NCI-H446 (cell line): ENCODE results near the gene BEND6.

ENCODE experiments used
- DNase-seq, 2 experiments: peaks; one replicate each; lab custom pipeline; 2025; lab: John Stamatoyannopoulos, UW

Gene BEND6, protein sequence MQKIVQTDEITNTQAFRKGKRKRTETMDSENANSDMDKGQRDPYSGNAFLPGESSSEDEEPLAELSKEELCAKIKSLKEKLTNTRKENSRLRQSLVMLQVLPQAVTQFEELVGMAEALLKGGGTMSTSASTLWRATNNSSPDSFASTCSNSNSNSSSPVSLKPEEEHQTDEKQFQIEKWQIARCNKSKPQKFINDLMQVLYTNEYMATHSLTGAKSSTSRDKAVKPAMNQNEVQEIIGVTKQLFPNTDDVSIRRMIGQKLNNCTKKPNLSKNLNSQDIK

GRCh38 chr6:56954403-56955170 lies at the start of gene BEND6:
BEND6 (plus strand) TSS chr6:56955107; CDS start chr6:56981811, 26,704 bp downstream.
- peak; percentile 90 to 98 for DNase-seq

- DNase-seq: no peak
Measured at GRCh38 chr6:56905378-56905777, 49.5 kb upstream of the BEND6 start.

DNA sequence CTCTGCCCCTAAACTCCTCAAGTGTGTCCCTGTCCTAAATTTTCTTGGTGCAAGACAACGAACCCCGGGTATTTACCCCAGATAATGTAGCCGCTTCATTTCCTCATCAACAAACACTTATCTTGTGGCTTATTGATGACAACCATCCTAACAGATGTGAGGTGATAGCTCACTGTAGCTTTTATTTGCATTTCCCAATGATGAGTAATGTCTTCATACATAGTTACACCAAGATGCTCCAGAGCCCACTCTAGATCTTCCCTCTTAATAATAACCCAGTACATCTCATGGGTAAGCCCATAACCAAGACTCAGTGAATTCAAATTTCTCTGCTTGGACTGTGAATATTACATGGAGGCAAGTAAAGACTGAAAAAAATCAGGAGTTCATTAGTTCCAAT lies 48.2 kb upstream of the BEND6 start:
- no peak for DNase-seq

DNA sequence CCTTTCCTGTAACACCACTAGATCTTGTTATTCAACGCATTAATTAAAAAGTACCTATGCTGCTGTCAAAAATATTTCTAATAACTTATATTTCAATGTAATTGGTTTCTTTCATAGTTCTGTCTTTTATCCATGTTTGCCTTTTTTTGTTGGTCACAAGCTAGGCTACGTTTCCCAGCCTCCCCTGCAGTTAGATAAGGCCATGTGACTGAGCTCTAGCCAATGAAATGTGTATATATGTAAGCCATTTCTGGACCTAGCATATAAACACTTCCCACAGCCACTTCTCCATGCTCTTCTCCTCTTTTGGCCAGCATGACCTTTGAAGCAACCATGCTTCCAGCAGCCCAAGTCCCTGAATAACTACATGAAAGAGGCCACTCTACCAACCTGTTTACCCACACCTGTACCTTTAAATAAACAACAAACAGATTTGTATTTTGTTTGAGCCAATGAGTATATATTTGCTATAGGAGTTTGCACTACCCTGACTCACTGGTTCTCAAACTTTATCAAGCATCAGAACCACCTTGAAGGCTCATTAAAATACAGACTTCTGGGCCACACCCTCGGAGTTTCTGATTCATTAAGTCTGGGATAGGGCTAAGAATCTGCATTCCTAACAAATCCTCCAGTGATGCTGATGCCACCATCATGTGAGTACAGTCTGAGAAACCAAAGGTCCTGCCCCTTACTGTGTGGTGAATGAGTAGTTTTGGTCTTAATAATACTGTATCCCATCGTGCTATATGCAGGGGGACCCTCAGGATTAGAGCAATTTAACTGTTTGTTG lies 45.6 kb upstream of the BEND6 start:
- no peak for DNase-seq

- DNase-seq: no peak
Measured at GRCh38 chr6:56911847-56912246, 43.1 kb upstream of the BEND6 start.

DNA sequence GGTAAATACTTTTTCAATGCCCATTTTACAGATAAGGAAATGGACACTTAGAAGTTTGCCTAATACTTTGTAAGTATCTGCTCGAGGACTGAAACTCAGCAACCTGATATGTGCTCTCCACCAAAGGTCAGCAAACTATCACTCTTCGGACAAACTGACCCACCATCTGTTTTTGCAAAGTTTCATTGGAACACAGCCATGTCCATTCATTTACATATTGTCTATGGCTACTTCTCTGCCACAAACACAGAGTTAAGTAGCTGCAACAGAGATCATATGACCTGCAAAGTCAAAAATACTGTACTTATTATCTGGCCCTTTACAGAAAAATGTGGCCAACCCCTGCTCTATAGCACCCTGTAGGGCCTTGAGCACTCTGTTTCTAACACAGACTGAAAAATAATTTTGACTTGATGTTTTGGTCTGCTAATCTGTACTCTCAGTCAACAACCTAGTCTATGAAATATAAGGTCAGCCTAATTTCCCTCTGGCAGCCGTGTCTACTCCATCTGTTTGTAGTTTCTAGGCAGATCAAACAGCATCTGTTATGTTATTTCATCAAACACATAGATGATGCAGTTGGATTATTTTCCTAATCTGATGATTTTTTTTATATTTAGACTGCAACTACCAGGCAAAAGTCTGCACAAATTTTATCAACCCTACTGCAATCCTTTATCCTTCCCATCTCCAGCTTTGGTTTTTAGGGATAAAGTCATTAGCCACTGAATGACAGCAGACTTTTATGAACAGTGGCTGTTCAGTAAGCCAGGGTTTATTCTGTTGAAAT lies 41.4 kb upstream of the BEND6 start:
- peak; percentile 81 to 83 for DNase-seq

- peak; percentile 70 to 85 for DNase-seq
Measured at GRCh38 chr6:56914798-56915658, 39.9 kb upstream of the BEND6 start.

- DNase-seq: no peak
Measured at GRCh38 chr6:56915832-56916231, 39.1 kb upstream of the BEND6 start.

- no peak for DNase-seq
Measured at GRCh38 chr6:56916849-56917551, 37.9 kb upstream of the BEND6 start.

DNA sequence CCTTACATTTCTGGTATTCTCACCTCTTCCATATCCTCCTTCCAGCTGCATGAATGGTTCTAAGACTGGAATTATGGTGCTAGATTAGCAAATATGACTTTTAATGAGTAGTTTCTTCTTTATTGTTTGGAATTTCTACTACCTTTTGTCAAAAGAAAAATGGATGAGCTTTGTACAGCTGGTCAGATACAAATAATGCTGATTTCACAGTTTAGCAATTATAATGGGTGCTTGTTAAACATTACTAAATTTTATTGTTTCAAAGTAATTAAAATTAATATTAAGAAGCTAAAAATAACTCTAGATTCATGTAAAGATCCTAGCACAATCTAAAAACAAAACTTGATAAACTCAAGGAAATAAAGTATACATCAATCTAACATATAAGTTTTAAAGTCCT lies 32.3 kb upstream of the BEND6 start:
- DNase-seq: no peak

DNA sequence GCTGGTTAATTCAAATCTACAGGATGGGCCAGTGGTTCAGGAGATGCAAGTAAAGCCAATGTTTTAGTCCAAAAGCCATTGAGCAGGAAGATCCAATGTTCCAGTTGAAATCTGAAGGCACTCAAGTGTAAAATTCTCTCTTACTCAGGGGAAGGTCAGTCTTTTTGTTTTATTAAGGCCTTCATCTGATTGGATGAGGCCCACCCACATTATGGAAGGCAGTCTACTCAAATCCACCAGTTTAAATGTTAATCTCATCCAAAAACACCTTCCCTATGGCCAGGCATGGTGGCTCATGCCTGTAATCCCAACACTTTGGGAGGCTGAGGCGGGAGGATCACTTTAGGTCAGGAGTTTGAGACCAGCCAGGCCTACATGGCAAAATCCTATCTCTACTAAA lies 31.3 kb upstream of the BEND6 start:
- no peak for DNase-seq

- no peak for DNase-seq
Measured at GRCh38 chr6:56927538-56928453, 27.1 kb upstream of the BEND6 start.

DNA sequence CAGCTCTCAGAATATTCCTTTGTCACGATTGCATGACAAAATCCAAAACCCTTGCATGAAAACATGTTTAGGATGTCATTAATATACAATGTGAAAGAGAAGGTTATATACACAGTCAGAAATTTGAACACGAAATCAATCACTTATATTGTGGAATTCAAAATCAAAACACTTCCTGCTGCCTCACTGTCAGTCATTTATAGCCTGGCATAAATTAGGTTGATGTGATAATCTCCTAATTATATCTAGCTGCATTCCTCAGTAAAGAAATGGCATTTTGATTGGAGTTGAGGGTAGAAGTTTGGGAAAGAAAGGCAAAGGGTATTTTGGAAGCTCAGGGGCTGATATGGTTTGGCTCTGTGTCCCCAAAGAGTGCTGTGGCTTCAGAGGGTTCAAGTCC lies 24.1 kb upstream of the BEND6 start:
- DNase-seq: no peak

GRCh38 chr6:56932910-56933477 lies 21.9 kb upstream of the BEND6 start:
- DNase-seq: no peak

DNA sequence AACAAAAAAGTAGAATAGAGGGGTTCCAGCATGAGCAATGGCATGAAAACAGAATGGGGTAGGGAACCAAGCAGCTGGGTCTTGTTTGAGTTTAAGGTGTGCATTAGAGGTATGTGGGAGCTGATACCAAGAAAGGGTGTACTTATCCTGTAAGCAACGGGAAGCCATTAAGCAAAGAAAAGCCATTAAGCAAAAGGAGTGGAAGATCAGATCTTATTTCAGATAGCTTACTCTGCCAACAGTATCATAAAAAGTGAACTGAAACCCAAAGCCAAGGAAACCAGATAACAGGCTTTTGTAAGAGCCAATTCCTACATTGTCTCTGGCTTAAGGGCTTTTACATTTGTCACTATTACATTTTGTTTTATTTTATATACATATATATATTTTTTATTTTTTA lies 21.3 kb upstream of the BEND6 start:
- no peak for DNase-seq

DNA sequence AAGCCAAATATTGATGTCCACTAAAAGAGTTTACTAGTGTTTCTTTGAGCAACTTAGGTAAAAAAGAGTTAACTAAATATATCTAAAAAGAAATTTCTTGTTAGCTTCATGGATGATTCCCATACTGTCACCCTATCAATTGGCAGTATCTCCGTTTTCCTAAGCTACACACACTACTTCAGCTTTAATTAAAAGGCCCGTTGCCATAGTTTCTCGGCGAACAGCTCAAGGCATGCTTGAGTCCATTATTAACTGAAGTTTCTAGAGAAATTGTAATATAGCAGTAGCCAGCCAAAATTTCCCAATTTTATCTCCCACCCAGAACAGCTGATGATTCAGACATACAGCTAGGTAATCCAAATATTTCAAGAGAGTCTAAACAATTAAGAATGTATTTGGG lies 20.0 kb upstream of the BEND6 start:
- peak in 1 of 2 experiments; percentile 22 for DNase-seq

DNA sequence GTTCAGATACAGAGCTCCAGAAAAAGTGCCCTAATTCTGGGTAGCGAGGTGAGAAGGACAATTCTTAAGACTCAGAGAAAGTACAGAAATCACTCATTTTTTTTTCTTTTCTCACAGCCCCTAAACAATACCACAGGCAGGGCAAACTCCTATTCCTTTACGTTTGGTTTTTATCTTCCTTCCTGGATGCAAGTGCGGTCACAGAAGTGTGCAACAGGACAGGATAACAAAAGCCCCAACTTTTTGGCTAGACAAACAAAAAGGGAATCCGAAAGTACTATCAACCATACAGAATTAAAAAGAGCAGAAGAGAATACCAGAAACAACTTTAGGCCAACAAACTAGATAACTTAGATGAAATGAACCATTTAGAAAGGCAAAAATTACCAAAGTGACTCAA lies 18.4 kb upstream of the BEND6 start:
- no peak for DNase-seq

DNA sequence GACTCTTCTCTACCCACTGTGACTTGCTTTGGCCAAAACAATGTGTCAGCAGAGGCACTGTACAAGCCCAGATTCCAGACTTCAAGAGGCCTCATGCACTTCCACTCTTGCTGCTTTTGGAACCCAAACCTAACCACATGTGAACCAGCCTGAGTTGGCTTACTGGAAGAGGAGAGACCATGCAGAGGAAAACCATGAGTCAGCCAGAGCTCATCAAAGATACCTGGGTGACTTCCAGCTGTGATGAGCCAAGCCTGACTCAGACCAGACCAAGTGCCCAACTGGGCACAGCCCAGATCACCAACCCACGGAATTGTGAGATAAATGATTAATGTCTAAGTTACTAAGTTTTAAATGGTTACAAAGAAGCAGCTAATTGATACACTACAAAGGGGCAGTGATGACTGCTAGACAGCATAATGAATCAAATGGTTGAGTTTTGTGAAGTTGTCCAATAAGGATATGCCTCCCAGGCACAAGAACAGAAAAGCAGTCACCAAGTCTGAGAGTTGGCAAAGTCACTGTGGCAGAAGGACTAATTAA lies 16.2 kb upstream of the BEND6 start:
- peak; percentile 95 to 97 for DNase-seq

DNA sequence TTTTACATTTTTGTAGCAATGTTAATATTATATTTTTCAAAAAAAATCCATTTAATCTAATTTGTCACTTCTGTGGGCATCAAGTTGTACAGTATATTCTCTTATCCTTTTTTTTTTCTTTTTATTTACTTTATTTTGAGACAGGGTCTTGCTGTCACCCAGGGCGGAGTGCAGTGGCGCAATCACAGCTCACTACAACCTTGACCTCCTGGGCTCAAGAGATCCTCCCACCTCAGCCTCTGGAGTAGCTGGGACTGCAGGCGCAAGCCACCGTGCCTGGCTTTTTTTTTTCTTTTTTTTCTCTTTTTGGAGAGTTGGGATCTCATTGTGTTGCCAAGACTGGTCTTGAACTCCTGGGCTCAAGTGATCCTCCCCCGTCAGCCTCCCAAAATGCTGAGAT lies 14.4 kb upstream of the BEND6 start:
- no peak for DNase-seq
